ENCODE results near the gene SHCBP1L.

DNA sequence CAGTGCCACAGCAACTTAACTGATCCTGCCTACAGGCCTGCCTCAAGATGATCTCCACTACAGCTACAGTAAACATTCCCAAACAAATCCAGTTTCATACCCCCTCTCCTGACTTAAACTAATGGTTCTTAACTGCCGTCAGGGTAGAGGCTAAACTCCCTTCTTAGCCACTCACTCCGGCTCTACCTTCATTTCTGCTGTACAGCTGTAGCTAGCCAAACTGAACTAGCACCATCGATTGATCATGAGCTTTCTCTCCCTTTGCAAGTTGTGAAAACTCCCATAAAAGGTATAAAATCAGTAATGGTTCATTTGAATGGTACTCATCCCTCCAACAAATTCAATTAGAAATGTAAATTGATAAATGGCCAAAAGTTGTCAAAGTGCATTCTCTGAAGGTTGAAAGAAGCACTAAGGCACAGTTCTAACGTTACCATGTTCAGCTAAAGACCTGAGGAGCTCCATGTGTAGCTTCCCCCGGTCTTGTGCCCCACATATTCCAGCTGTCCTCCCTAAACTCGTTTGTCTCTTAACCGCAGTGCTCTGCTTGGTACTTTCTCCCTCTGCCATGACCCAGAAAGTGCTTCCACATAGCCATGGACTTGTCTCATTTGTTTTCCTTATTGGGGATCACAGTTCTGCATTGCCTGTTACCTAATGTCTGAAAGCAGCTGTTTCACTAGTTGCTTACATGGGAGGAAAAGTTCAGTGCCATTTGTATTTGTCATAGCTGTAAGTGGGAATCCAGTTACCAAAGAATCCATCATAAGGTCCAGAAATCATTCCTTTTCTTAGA, 64.0 kb downstream of the SHCBP1L start:
- TF ChIP-seq CTCF (IDR thresholded peaks at IDR 0.05) (no peak), REST (IDR thresholded peaks at IDR 0.05; ENCODE audit: insufficient read depth in 1 of 2, low read depth in 2 of 2, low read length in 1 of 2) (no peak), TCF7L2 (IDR thresholded peaks at IDR 0.05; ENCODE audit: low read depth, low read length) (no peak)
